Measurements from ENCODE around the gene IDUA. TPM values are rescaled to one million over a fixed set of nuclear protein-coding genes. Genes with fewer than 3 reads are reported as not detected.

IDUA gene
- total and polyA plus RNA-seq, 2 of the 4 experiments (the other 2 are of a cell fraction): 0.72 to 12.5 TPM

- no TSS peak for BruUV-seq (replicated peaks)
- Histone ChIP-seq H4K5ac (ENCODE audit: low read depth, low read length) (no peak overlapping the region), H3K9ac (ENCODE audit: low read depth, low read length) (no peak overlapping the region), H3K36me3 (ENCODE audit: control insufficient read depth, insufficient read depth, low read length) (no peaks in the 10 kb centered on the region), H3K9me1 (ENCODE audit: insufficient read depth, low read length) (no peaks in the 10 kb centered on the region), H4K20me1 (ENCODE audit: insufficient read depth, low read length) (peaks cover 11% of the 10 kb centered on the region), H2BK120ac (ENCODE audit: low read depth, low read length) (no peak overlapping the region), H4K8ac (ENCODE audit: low read depth in 2 of 2, low read length in 2 of 2) (no peak overlapping the region), H2AK9ac (replicated peaks; ENCODE audit: low read depth, low read length, poor library complexity) (no peak overlapping the region), H3K4ac (ENCODE audit: low read depth, low read length) (no peak overlapping the region), H3K14ac (replicated peaks; ENCODE audit: low read depth, low read length) (no peak overlapping the region), H3K27me3 (ENCODE audit: control insufficient read depth, insufficient read depth, low read length) (peaks cover 53% of the 10 kb centered on the region), H4K91ac (ENCODE audit: insufficient read depth, low read depth, low read length) (no peak overlapping the region), H2BK5ac (ENCODE audit: low read depth, low read length, poor library complexity, severe bottlenecking) (no peak overlapping the region), H3K4me1 (ENCODE audit: control insufficient read depth, insufficient read depth, low read length) (peaks cover 4% of the 10 kb centered on the region; the same call in 1 of the 2 replicates), H2AK5ac (ENCODE audit: low read depth, low read length) (no peak overlapping the region), H3K4me3 (ENCODE audit: insufficient read depth, low read depth, low read length) (peak overlapping the region; percentile 46), H3K4me2 (ENCODE audit: low read depth, low read length) (peak overlapping the region; percentile 48), H3K9me3 (ENCODE audit: control insufficient read depth, insufficient read depth, low read length) (no peaks in the 10 kb centered on the region; the same call in 1 of the 2 replicates), H3K79me1 (ENCODE audit: low read depth in 1 of 2, low read length in 2 of 2) (0 out of 4 replicates have a peak, but pooled peaks cover 0 to 2% of the 10 kb centered on the region in 2 experiments), H3K56ac (ENCODE audit: extremely low read depth, insufficient read depth, low read length) (no peak overlapping the region), H3K18ac (ENCODE audit: low read depth, low read length) (no peak overlapping the region), H2BK15ac (ENCODE audit: low read depth, low read length) (no peak overlapping the region), H2BK20ac (ENCODE audit: low read depth, low read length) (no peak overlapping the region), H3K23ac (ENCODE audit: low read depth, low read length) (no peak overlapping the region), H2AFZ (replicated peaks; ENCODE audit: low read length, poor library complexity) (peak overlapping the region; percentile 72), H3K27ac (ENCODE audit: insufficient read depth, low read length) (no peak overlapping the region)
- ChIA-PET CTCF (no interaction called here), POLR2A (ENCODE audit: unreplicated experiment) (no interaction called here)
- DNase-seq (no peak), ATAC-seq (ENCODE audit: low read depth) (peak; percentile 61)
- WGBS, 2 experiments (ENCODE audit: extremely low coverage in 2 of 2, insufficient read length in 1 of 2): 2% methylated on average over 25 of the region's 68 CpGs; no CpG with 5 or more reads in 1 of the 2 experiments
- dilution Hi-C loops (cut with HindIII; ENCODE audit: low sequenced_read_pairs, unreplicated experiment): no loop called here
- TF ChIP-seq BHLHE40 (IDR thresholded peaks at IDR 0.05; ENCODE audit: low read depth, low read length) (peak; percentile 17; the same call in 1 of the 2 replicates), SMC3 (IDR thresholded peaks at IDR 0.05; ENCODE audit: low read depth, low read length) (no peak)
- in situ Hi-C loops (cut with MboI; ENCODE audit: low sequenced_read_pairs): no loop called here
- intact Hi-C loops (cut with micrococcal nuclease): no loop called here
Measured at GRCh38 chr4:997375-998071, 10.7 kb downstream of the IDUA start.
